H1 (cell line): ENCODE results near the gene KCNN1.

Source experiments
- CTCF ChIP-seq, 3 experiments: IDR thresholded peaks; 1 replicate in 2 of 3; 2 replicates in 1 of 3; pipeline versions ENCODE4 v1.5.1 to v1.6.1; 2011; ENCODE audit warnings: low read length in 3 of 3, mild to moderate bottlenecking in 3 of 3, inconsistent platforms in 2 of 3, low read depth in 1 of 3, moderate library complexity in 1 of 3; ENCODE audit not compliant: insufficient read depth in 1 of 3; ENCODE audit errors: control extremely low read depth in 1 of 3
- EP300 ChIP-seq, 2 experiments: IDR thresholded peaks; 1 replicate in 1 of 2; 2 replicates in 1 of 2; pipeline ENCODE4 v1.6.1; 2011 to 2012; ENCODE audit warnings: low read depth in 2 of 2, low read length in 2 of 2, mild to moderate bottlenecking in 2 of 2, borderline replicate concordance in 1 of 2, inconsistent platforms in 1 of 2, moderate library complexity in 1 of 2
- JUN ChIP-seq: IDR thresholded peaks from 2 replicates; pipeline ENCODE4 v1.6.1; 2011; ENCODE audit warnings: low read depth, mild to moderate bottlenecking, improper control_type of control experiment, low read length
- KDM1A ChIP-seq: fragments of 200-600, 300-600 bp; sonication (generic); IDR thresholded peaks from 2 replicates; pipeline ENCODE4 v1.7.1; 2016; ENCODE audit warnings: mild to moderate bottlenecking, low read length, borderline replicate concordance
- SP1 ChIP-seq: IDR thresholded peaks from 2 replicates; pipeline ENCODE4 v1.6.1; 2011; ENCODE audit warnings: low read depth, low read length
- TAF1 ChIP-seq: IDR thresholded peaks from 2 replicates; pipeline ENCODE4 v1.6.1; 2011; ENCODE audit warnings: mild to moderate bottlenecking, low read depth, low read length
- TEAD4 ChIP-seq: IDR thresholded peaks from 2 replicates; pipeline ENCODE4 v1.6.1; 2012; ENCODE audit warnings: low read depth, low read length, inconsistent platforms, mixed read lengths

DNA sequence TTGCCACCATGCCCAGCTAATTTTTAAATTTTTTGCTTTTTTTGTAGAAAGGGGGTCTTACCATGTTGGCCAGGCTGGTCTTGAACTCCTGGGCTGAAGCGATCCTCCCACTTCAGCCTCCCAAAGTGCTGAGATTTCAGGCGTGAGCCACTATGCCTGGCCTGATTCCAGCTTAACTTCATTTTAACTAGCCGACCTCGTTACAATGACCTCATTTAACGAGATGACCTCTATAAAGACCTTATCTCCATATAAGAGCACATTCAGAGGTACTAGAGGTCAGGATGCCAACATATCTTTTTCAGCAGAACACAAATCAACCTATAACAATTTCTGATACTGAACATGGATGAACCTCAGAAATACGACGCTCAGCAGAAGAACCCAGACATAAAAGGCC is 10.6 kb downstream of the KCNN1 start:
- TF ChIP-seq TEAD4 = no peak
- TF ChIP-seq TAF1 = no peak
- TF ChIP-seq CTCF (IDR thresholded peaks at IDR 0.05; ENCODE audit: control extremely low read depth in 1 of 3, insufficient read depth in 1 of 3, low read depth in 1 of 3, low read length in 3 of 3) = no peak
- TF ChIP-seq EP300 (IDR thresholded peaks at IDR 0.05; ENCODE audit: borderline replicate concordance in 1 of 2, low read depth in 2 of 2, low read length in 2 of 2) = no peak
- TF ChIP-seq KDM1A = no peak
- TF ChIP-seq JUN = no peak
- TF ChIP-seq SP1 = no peak
